ENCODE results near the gene AMIGO2. TPM values are rescaled to one million over a fixed set of nuclear protein-coding genes. Genes with fewer than 3 reads are reported as not detected.

The AMIGO2 gene
- total RNA-seq, 4 donors from 2014 or later, result 1.4 to 2.7 (median 2.3) TPM

GRCh38 chr12:47048541-47048940 lies 31.2 kb downstream of the AMIGO2 start:
- Histone ChIP-seq H3K27ac (no peak overlapping the region), H3K27me3 (no peaks in the 10 kb centered on the region), H3K4me1 (no peaks in the 10 kb centered on the region), H3K36me3 (no peaks in the 10 kb centered on the region), H3K4me3 (no peak overlapping the region), H3K9me3 (peaks cover 3% of the 10 kb centered on the region)
- TF ChIP-seq EP300 (IDR thresholded peaks at IDR 0.05) (no peak), CTCF (IDR thresholded peaks at IDR 0.05) (no peak), POLR2AphosphoS5 (IDR thresholded peaks at IDR 0.05) (no peak), POLR2A (IDR thresholded peaks at IDR 0.05) (no peak)
- no peak for DNase-seq (ENCODE audit: low spot score in 2 of 2)

- Histone ChIP-seq H3K36me3 (no peaks in the 10 kb centered on the region), H3K4me1 (peaks cover 3% of the 10 kb centered on the region), H3K27me3 (no peaks in the 10 kb centered on the region), H3K27ac (no peak overlapping the region), H3K4me3 (no peak overlapping the region), H3K9me3 (no peaks in the 10 kb centered on the region)
- DNase-seq (ENCODE audit: low spot score in 2 of 2), result no peak
- no peak for TF ChIP-seq POLR2A (IDR thresholded peaks at IDR 0.05)
- no peak for TF ChIP-seq POLR2AphosphoS5 (IDR thresholded peaks at IDR 0.05)
- TF ChIP-seq CTCF (IDR thresholded peaks at IDR 0.05), result no peak
- no peak for TF ChIP-seq EP300 (IDR thresholded peaks at IDR 0.05)
- 88% methylated on average over 4 of the region's 4 CpGs for WGBS
Observed at GRCh38 chr12:47041327-47041726, 38.4 kb downstream of the AMIGO2 start.

- no peaks in the 10 kb centered on the region for H3K36me3 ChIP-seq
- no peak for DNase-seq (ENCODE audit: low spot score in 2 of 2)
- no peaks in the 10 kb centered on the region for H3K27me3 ChIP-seq
- H3K9me3 ChIP-seq, result no peaks in the 10 kb centered on the region
- 77% methylated on average over 1 of the region's 1 CpG for WGBS
- peaks cover 3% of the 10 kb centered on the region for H3K4me1 ChIP-seq
- H3K4me3 ChIP-seq, result no peak overlapping the region
- H3K27ac ChIP-seq, result no peak overlapping the region
- TF ChIP-seq CTCF (IDR thresholded peaks at IDR 0.05) (no peak), EP300 (IDR thresholded peaks at IDR 0.05) (no peak), POLR2A (IDR thresholded peaks at IDR 0.05) (no peak), POLR2AphosphoS5 (IDR thresholded peaks at IDR 0.05) (no peak)
Observed at GRCh38 chr12:47039756-47040155, 40.0 kb downstream of the AMIGO2 start.

GRCh38 chr12:47039079-47039478 lies 40.7 kb downstream of the AMIGO2 start:
- WGBS, result 85% methylated on average over 2 of the region's 2 CpGs
- no peak for DNase-seq (ENCODE audit: low spot score in 2 of 2)
- Histone ChIP-seq H3K27ac (no peak overlapping the region), H3K4me3 (no peak overlapping the region), H3K9me3 (no peaks in the 10 kb centered on the region), H3K36me3 (no peaks in the 10 kb centered on the region), H3K4me1 (peaks cover 3% of the 10 kb centered on the region), H3K27me3 (no peaks in the 10 kb centered on the region)
- TF ChIP-seq POLR2AphosphoS5 (IDR thresholded peaks at IDR 0.05) (no peak), EP300 (IDR thresholded peaks at IDR 0.05) (no peak), POLR2A (IDR thresholded peaks at IDR 0.05) (no peak), CTCF (IDR thresholded peaks at IDR 0.05) (no peak)

GRCh38 chr12:47038270-47038748 lies 41.5 kb downstream of the AMIGO2 start:
- Histone ChIP-seq H3K27ac (no peak overlapping the region), H3K9me3 (no peaks in the 10 kb centered on the region), H3K36me3 (no peaks in the 10 kb centered on the region), H3K4me1 (peaks cover 3% of the 10 kb centered on the region), H3K27me3 (no peaks in the 10 kb centered on the region), H3K4me3 (no peak overlapping the region)
- no peak for DNase-seq (ENCODE audit: low spot score in 2 of 2)
- 84% methylated on average over 1 of the region's 1 CpG for WGBS
- TF ChIP-seq CTCF (IDR thresholded peaks at IDR 0.05) (no peak), POLR2AphosphoS5 (IDR thresholded peaks at IDR 0.05) (no peak), POLR2A (IDR thresholded peaks at IDR 0.05) (no peak), EP300 (IDR thresholded peaks at IDR 0.05) (no peak)

All from suprapubic skin (tissue), 4 donors.